GM12878 (cell line): ENCODE data around the gene ALG12. TPM values are rescaled to one million over a fixed set of nuclear protein-coding genes. Genes with fewer than 3 reads are reported as not detected.
A peak's percentile ranks its signal among the peaks of the same experiment; 100 is the strongest.

ENCODE experiments used
- ATAC-seq: fragments of 200-7000 bp; cut with Tn5 transposase; 3 replicates; pipeline ENCODE4 v1.9.1; 2020; ENCODE audit warnings: mild to moderate bottlenecking, moderate library complexity
- BruUV-seq: library from RNA; stranded (reverse); fragments of 400-500 nt; replicated peaks from 2 replicates; lab custom pipeline; 2021; lab: Mats Ljungman, UMichigan
- CTCF ChIA-PET: fragments of 300-600 bp; sonication (Branson Sonifier 250); formaldehyde crosslinking; extraction: SDS; loops from one replicate; lab custom pipeline; 2021; ENCODE audit warnings: inconsistent platforms; lab: Yijun Ruan, JAX
- POLR2A ChIA-PET: fragments of 350-600 bp; formaldehyde crosslinking; extraction: SDS; loops from one replicate; lab custom pipeline; 2021; ENCODE audit warnings: inconsistent platforms; lab: Charles Lee
- RAD21 ChIA-PET: fragments of 300-600 bp; sonication (Branson Sonifier 250); formaldehyde crosslinking; loops from one replicate; lab custom pipeline; 2023; ENCODE audit warnings: antibody characterized with exemption; ENCODE audit not compliant: unreplicated experiment; lab: Charles Lee
- SMC1A ChIA-PET: fragments of 300-600 bp; sonication (Branson Sonifier 250); formaldehyde crosslinking; loops from one replicate; lab custom pipeline; 2023; ENCODE audit not compliant: unreplicated experiment, uncharacterized antibody; lab: Charles Lee
- DNase-seq: peaks from one replicate; pipeline ENCODE4 v3.0.0-alpha.2; 2011; ENCODE audit warnings: low read depth, low spot score
- FAIRE-seq: peaks from 3 replicates; lab custom pipeline; 2011; peaks lifted over from hg19 to GRCh38; lab: Jason Lieb, UNC
- H2AFZ ChIP-seq: 2 replicates; pipeline ENCODE4 v1.6.0; 2011; ENCODE audit warnings: low read depth, low read length, control low read depth; ENCODE audit not compliant: control insufficient read depth
- H3K27ac ChIP-seq: 2 replicates; pipeline ENCODE4 v1.5.1; 2011; ENCODE audit warnings: control low read depth; ENCODE audit not compliant: control insufficient read depth, insufficient read depth
- H3K27me3 ChIP-seq, 2 experiments: replicated peaks in 1 of 2; 2 replicates each; pipeline versions ENCODE4 v1.6.0 to v1.6.1; 2011; ENCODE audit warnings: low read length in 1 of 2; ENCODE audit not compliant: control insufficient read depth in 2 of 2, insufficient read depth in 2 of 2
- H3K36me3 ChIP-seq, 2 experiments: 2 replicates each; pipeline ENCODE4 v1.5.1; 2011; ENCODE audit warnings: low read length in 1 of 2; ENCODE audit not compliant: control insufficient read depth in 2 of 2, insufficient read depth in 2 of 2
- H3K4me1 ChIP-seq: 2 replicates; pipeline ENCODE4 v1.6.1; 2011; ENCODE audit warnings: mild to moderate bottlenecking, low read length, moderate library complexity, mixed read lengths; ENCODE audit not compliant: control insufficient read depth, insufficient read depth
- H3K4me2 ChIP-seq: 2 replicates; pipeline ENCODE4 v1.6.0; 2011; ENCODE audit warnings: control low read depth; ENCODE audit not compliant: control insufficient read depth, insufficient read depth
- H3K4me3 ChIP-seq: fragments of 200-600 bp; sonication (generic); 2 replicates; pipeline ENCODE4 v1.5.1; 2016
- H3K79me2 ChIP-seq: 2 replicates; pipeline ENCODE4 v1.6.0; 2011; ENCODE audit warnings: low read length; ENCODE audit not compliant: control insufficient read depth, insufficient read depth
- H3K9ac ChIP-seq: 2 replicates; pipeline ENCODE4 v1.8.0; 2011; ENCODE audit warnings: low read length, control low read depth, mixed read lengths; ENCODE audit not compliant: control insufficient read depth, insufficient read depth
- H3K9me3 ChIP-seq: replicated peaks from 3 replicates; pipeline ENCODE4 v1.5.1; 2011; ENCODE audit warnings: mild to moderate bottlenecking, low read length; ENCODE audit not compliant: control insufficient read depth, insufficient read depth
- H4K20me1 ChIP-seq: 2 replicates; pipeline ENCODE4 v1.6.0; 2011; ENCODE audit not compliant: control insufficient read depth, insufficient read depth
- CTCF ChIP-seq, 3 experiments: IDR thresholded peaks in 2 of 3; conservative IDR thresholded peaks in 1 of 3; 2 replicates each; pipeline ENCODE4 v1.5.1; 2011; ENCODE audit warnings: low read depth in 3 of 3, low read length in 3 of 3, mild to moderate bottlenecking in 3 of 3, control low read depth in 2 of 3, moderate library complexity in 2 of 3, inconsistent platforms in 1 of 3, mixed read lengths in 1 of 3; ENCODE audit not compliant: control insufficient read depth in 2 of 3, insufficient read depth in 1 of 3; ENCODE audit errors: extremely low read depth in 1 of 3
- EP300 ChIP-seq, 2 experiments: fragments of 150-350 bp in 1 of 2; IDR thresholded peaks; 2 replicates each; pipeline ENCODE4 v1.6.1; 2011 to 2012; ENCODE audit warnings: low read depth in 2 of 2, low read length in 2 of 2, borderline replicate concordance in 1 of 2, improper control_type of control experiment in 1 of 2, inconsistent platforms in 1 of 2; ENCODE audit not compliant: control insufficient read depth in 1 of 2
- LARP7 ChIP-seq: fragments of 450-650 bp; IDR thresholded peaks from 2 replicates; pipeline ENCODE4 v1.6.1; 2017; ENCODE audit warnings: mild to moderate bottlenecking
- MXI1 ChIP-seq: fragments of 150-350 bp; IDR thresholded peaks from 2 replicates; pipeline ENCODE4 v1.6.1; 2011; ENCODE audit warnings: low read depth, mild to moderate bottlenecking, inconsistent platforms, low read length, improper control_type of control experiment
- POLR2AphosphoS2 ChIP-seq: IDR thresholded peaks from 2 replicates; pipeline ENCODE4 v1.6.1; 2011; ENCODE audit warnings: low read depth, mild to moderate bottlenecking, low read length, improper control_type of control experiment, moderate library complexity
- POLR2AphosphoS5 ChIP-seq: IDR thresholded peaks from 2 replicates; pipeline ENCODE4 v1.6.1; 2011; ENCODE audit warnings: mild to moderate bottlenecking, low read length, inconsistent platforms
- SUPT20H ChIP-seq: IDR thresholded peaks from 2 replicates; pipeline ENCODE4 v1.6.1; 2011; ENCODE audit warnings: low read depth, mild to moderate bottlenecking, low read length, moderate library complexity, borderline replicate concordance; ENCODE audit not compliant: control insufficient read depth
- TBL1XR1 ChIP-seq: IDR thresholded peaks from 2 replicates; pipeline ENCODE4 v1.6.1; 2012; ENCODE audit warnings: low read depth, low read length, improper control_type of control experiment
- TCF12 ChIP-seq: IDR thresholded peaks from 2 replicates; pipeline ENCODE4 v1.6.1; 2011; ENCODE audit warnings: low read depth, mild to moderate bottlenecking, low read length
- USF1 ChIP-seq: IDR thresholded peaks from 2 replicates; pipeline ENCODE4 v1.6.1; 2011; ENCODE audit warnings: borderline replicate concordance, low read depth, mild to moderate bottlenecking, moderate library complexity, mixed read lengths, low read length; ENCODE audit not compliant: insufficient read depth; ENCODE audit errors: extremely low read length
- ZNF24 ChIP-seq: fragments of 450-650 bp; IDR thresholded peaks from 2 replicates; pipeline ENCODE4 v1.6.1; 2017; ENCODE audit warnings: antibody characterized with exemption, mild to moderate bottlenecking
- ZNF687 ChIP-seq: fragments of 450-650 bp; IDR thresholded peaks from 2 replicates; pipeline ENCODE4 v1.6.1; 2017; ENCODE audit warnings: mild to moderate bottlenecking, moderate library complexity
- WGBS: methylation state at CpG from one replicate; pipeline ENCODE4 v1.1.6; 2016; ENCODE audit warnings: low lambda C conversion rate; ENCODE audit not compliant: insufficient replicate concordance, insufficient coverage; ENCODE audit errors: missing lambda C conversion rate; 5-methylcytosine and 5-hydroxymethylcytosine counted together
- in situ Hi-C: fragments of 300-500 bp; cut with MboI; formaldehyde crosslinking; loops from 9 replicates; pipeline ENCODE4 v1.14.3; 2018; ENCODE audit warnings: mixed read lengths
- intact Hi-C: fragments of 100-400 bp; cut with micrococcal nuclease; formaldehyde crosslinking; loops from one replicate; pipeline ENCODE4 v1.14.2; 2022; ENCODE audit not compliant: unreplicated experiment
- polyA plus RNA-seq, 11 experiments: library from polyadenylated mRNA; depleted of rRNA in 4 of 11; unstranded in 6 of 11; stranded (reverse) in 5 of 11; fragments of >200 nt; fragmentation: Nextera tagmentation in 4 of 11; fragmentation: Illumina TruSeq in 1 of 11; extraction: Ambion mirVana in 4 of 11; extraction: Trizol in 1 of 11; gene quantifications; 1 replicate in 1 of 11; 2 replicates in 10 of 11; pipeline versions ENCODE4 v1.2.1 to v1.2.3, GENCODE V29; 2011 to 2016; ENCODE audit warnings: inconsistent platforms in 2 of 11, missing spikeins in 2 of 11, low read depth in 1 of 11
- total RNA-seq, 4 experiments: library from RNA; depleted of rRNA in 3 of 4; stranded (reverse); fragments of >200 nt in 3 of 4; fragmentation: Illumina TruSeq in 1 of 4; extraction: Trizol in 1 of 4; gene quantifications; 2 replicates each; pipeline versions ENCODE4 v1.2.1 to v1.2.3, GENCODE V29; 2013 to 2021

ALG12 gene
- total and polyA plus RNA-seq, 10 of the 15 experiments (the other 5 are each of a cell fraction or from before 2014, with no cell fraction given), result 0.22 to 23.4 (median 6.6) TPM

DNA sequence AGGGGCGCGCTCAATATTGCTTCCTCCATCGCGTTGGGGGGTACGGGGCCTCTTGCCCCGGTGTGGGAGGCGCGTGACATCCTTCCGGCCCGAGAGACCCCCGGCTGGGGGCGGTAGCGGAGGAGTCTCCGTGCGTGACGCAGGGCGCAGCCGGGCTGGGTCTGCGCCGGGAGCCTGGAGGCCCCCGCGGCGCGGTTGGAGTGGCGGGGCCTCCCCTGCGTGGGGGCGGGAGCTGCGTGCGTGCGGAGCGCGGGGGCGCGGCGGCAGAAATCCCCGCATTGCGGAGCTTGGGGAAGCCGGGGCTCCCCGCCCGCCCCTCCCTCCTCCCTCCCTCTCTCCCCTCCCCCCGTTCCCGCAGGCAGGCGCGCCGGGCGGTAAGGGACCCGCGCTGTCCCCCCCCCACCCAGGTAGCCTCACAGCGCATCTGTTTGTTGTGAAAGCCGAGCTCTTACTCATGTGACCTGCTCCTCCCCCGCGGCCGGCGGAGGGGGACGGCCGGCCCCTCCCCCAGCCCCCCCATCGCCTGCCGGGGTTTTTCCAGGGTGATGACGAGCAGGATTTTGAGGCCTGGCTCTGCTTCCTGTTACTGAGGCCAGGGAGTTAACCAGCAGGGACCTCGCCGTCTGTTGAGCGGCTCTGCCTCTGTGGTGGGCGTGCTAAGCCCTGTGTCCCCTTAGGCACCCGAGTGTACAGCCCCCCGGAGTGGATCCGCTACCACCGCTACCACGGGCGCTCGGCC is 43.9 kb upstream of the ALG12 start:
- peak overlapping the region; percentile 87 for H3K4me2 ChIP-seq
- intact Hi-C loops (loop anchor here (5.0 kb wide), 1 partner anchor 225 kb away; the partner anchor contains the start of gene TRABD), in situ Hi-C loops (loop anchor here (10.0 kb wide), 1 partner anchor 573 kb away; the partner anchor contains the start of gene TYMP)
- ATAC-seq (peak; percentile 33), FAIRE-seq (no peak), DNase-seq (no peak)
- BruUV-seq, result no TSS peak
- no peak overlapping the region for H2AFZ ChIP-seq
- H3K27ac ChIP-seq, result peak overlapping the region; percentile 87
- H3K4me1 ChIP-seq, result peaks cover 32% of the 10 kb centered on the region
- no peaks in the 10 kb centered on the region for H3K9me3 ChIP-seq
- no peaks in the 10 kb centered on the region for H3K27me3 ChIP-seq
- H3K79me2 ChIP-seq, result peaks cover 49% of the 10 kb centered on the region
- RAD21 ChIA-PET, result interaction anchor here (0.8 to 2.6 kb wide), 7 partner anchors 9 to 68 kb away, joined by 3 to 15 read pairs (median 4); no protein-coding TSS in a partner anchor
- CTCF ChIA-PET, result interaction anchor here (1.0 to 2.2 kb wide), 6 partner anchors 9 to 68 kb away, joined by 3 to 6 read pairs (median 4); no protein-coding TSS in a partner anchor
- H4K20me1 ChIP-seq, result peaks cover 2% of the 10 kb centered on the region; the same call in 1 of the 2 replicates
- H3K4me3 ChIP-seq, result peak overlapping the region; percentile 98
- POLR2A ChIA-PET, result interaction anchor here (0.5 to 2.5 kb wide), 13 partner anchors 8 to 225 kb away, joined by 3 to 15 read pairs (median 4); no protein-coding TSS in a partner anchor
- SMC1A ChIA-PET, result interaction anchor here (1.2 to 1.6 kb wide), 3 partner anchors 30 to 66 kb away, joined by 3 to 4 read pairs (median 3); no protein-coding TSS in a partner anchor
- H3K9ac ChIP-seq, result peak overlapping the region; percentile 78
- H3K36me3 ChIP-seq, result peaks cover 14 to 19% of the 10 kb centered on the region in 2 experiments
- WGBS, result under 1% methylated on average over 41 of the region's 70 CpGs
- TF ChIP-seq MXI1, result peak; percentile 46; the same call in 1 of the 2 replicates
- TF ChIP-seq LARP7, result peak; percentile 21; the same call in 1 of the 2 replicates
- no peak for TF ChIP-seq CTCF (IDR thresholded peaks at IDR 0.05 in 2 of 3, conservative IDR thresholded peaks at IDR 0.05 in 1 of 3; ENCODE audit: control insufficient read depth in 2 of 3, extremely low read depth in 1 of 3, insufficient read depth in 1 of 3, low read depth in 3 of 3, low read length in 3 of 3)
- no peak for TF ChIP-seq ZNF24
- TF ChIP-seq TBL1XR1, result peak; percentile 65; the same call in 1 of the 2 replicates
- peak in 1 of 2 experiments; percentile 15; a peak in 2 of 4 replicates for TF ChIP-seq EP300 (IDR thresholded peaks at IDR 0.05; ENCODE audit: borderline replicate concordance in 1 of 2, control insufficient read depth in 1 of 2, low read depth in 2 of 2, low read length in 2 of 2)
- TF ChIP-seq SUPT20H, result no peak
- TF ChIP-seq POLR2AphosphoS5, result peak; percentile 79
- peak; percentile 23 for TF ChIP-seq ZNF687
- TF ChIP-seq TCF12, result peak; percentile 70
- TF ChIP-seq POLR2AphosphoS2, result peak; percentile 76
- TF ChIP-seq USF1, result peak; percentile 46
